Endodermal cell (in vitro differentiated cells): ENCODE measurements around the gene EIPR1. TPM values are rescaled to one million over a fixed set of nuclear protein-coding genes. Genes with fewer than 3 reads are reported as not detected.
A peak's percentile ranks its signal among the peaks of the same experiment; 100 is the strongest.

ENCODE experiments used
- DNase-seq: peaks from one replicate; pipeline ENCODE4 v3.0.0-alpha.2; 2017
- H3K27ac ChIP-seq: 2 replicates; pipeline ENCODE4 v1.5.1; 2013; ENCODE audit warnings: mild to moderate bottlenecking, low read depth, low read length, moderate library complexity
- H3K27me3 ChIP-seq: 2 replicates; pipeline ENCODE4 v1.6.1; 2013; ENCODE audit warnings: mild to moderate bottlenecking, low read length, moderate library complexity; ENCODE audit not compliant: insufficient read depth, control insufficient read depth, poor library complexity, severe bottlenecking
- H3K36me3 ChIP-seq: 2 replicates; pipeline ENCODE4 v1.7.0; 2013; ENCODE audit warnings: mild to moderate bottlenecking, low read length, moderate library complexity; ENCODE audit not compliant: control insufficient read depth, insufficient read depth
- H3K4me1 ChIP-seq: one replicate; pipeline ENCODE4 v1.7.0; 2013; ENCODE audit warnings: low read length; ENCODE audit not compliant: control insufficient read depth, insufficient read depth
- H3K4me3 ChIP-seq: 2 replicates; pipeline ENCODE4 v1.5.1; 2013; ENCODE audit warnings: mild to moderate bottlenecking, low read length, moderate library complexity
- H3K9ac ChIP-seq: 2 replicates; pipeline ENCODE4 v1.6.1; 2013; ENCODE audit warnings: mild to moderate bottlenecking, low read length, moderate library complexity; ENCODE audit not compliant: poor library complexity, severe bottlenecking; ENCODE audit errors: extremely low read depth
- H3K9me3 ChIP-seq: 2 replicates; pipeline ENCODE4 v1.6.1; 2013; ENCODE audit warnings: mild to moderate bottlenecking, low read length, moderate library complexity; ENCODE audit not compliant: control insufficient read depth
- H3K27ac Mint-ChIP-seq: 2 replicates; pipeline ENCODE4 v1.8.0; 2020; ENCODE audit warnings: mixed read lengths
- H3K27me3 Mint-ChIP-seq: 2 replicates; pipeline ENCODE4 v1.8.0; 2021; ENCODE audit warnings: mild to moderate bottlenecking, mixed read lengths; ENCODE audit not compliant: insufficient read depth
- H3K36me3 Mint-ChIP-seq: 2 replicates; pipeline ENCODE4 v1.8.0; 2020; ENCODE audit warnings: low read depth, mixed read lengths
- H3K4me1 Mint-ChIP-seq: 2 replicates; pipeline ENCODE4 v1.8.0; 2020; ENCODE audit warnings: mixed read lengths
- H3K4me3 Mint-ChIP-seq: 2 replicates; pipeline ENCODE4 v1.8.0; 2020; ENCODE audit warnings: mild to moderate bottlenecking, moderate library complexity, mixed read lengths
- H3K9me3 Mint-ChIP-seq: 2 replicates; pipeline ENCODE4 v1.8.0; 2020; ENCODE audit warnings: mild to moderate bottlenecking, mixed read lengths
- WGBS, 2 experiments: methylation state at CpG; one replicate each; pipeline versions ENCODE4 v1.1.5 to v1.1.7; 2013; ENCODE audit warnings: missing lambda C conversion rate in 2 of 2, mixed read lengths in 1 of 2; ENCODE audit not compliant: insufficient coverage in 1 of 2, insufficient read length in 1 of 2; 5-methylcytosine and 5-hydroxymethylcytosine counted together
- total RNA-seq, 2 donors: library from RNA; stranded (reverse); fragmentation: NEBNext Ultra II Directional in 1 of 2; extraction: Animal tissue kit (Norgen Biotek cat#: 25700) in 1 of 2; gene quantifications; 2 replicates in 1 of 2; 3 replicates in 1 of 2; pipeline ENCODE4 v1.2.1, GENCODE V29; 2021
- TF ChIP-seq, protein P1 (sequence below): fragments of 200-600 bp; sonication (generic); conservative IDR thresholded peaks from 2 replicates; pipeline ENCODE4 v1.5.0; 2021; ENCODE audit warnings: antibody characterized with exemption, mild to moderate bottlenecking

EIPR1 gene
- total RNA-seq, 2 donors from 2014 or later = 30.1 to 36.8 TPM

DNA sequence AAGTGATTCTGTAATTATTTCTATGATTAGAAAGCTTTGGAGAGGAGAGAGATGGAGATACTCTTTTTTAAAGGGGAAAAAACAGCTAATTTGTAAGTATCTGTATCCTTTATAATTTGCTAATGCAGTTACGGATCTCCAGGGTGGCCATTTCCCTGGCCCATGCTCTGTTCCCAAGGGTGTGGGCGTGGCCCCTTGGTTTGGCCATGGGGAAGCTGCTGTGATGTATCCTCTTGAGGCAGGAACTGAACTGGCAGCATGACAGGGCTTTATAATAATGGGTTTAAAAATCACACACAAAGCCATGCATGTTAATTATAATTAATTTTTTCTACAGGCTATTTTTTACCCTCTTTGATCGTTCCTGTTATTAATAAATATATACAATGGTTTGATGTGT, 28.9 kb upstream of the EIPR1 start:
- Histone ChIP-seq H3K9ac (no peak overlapping the region), H3K36me3 (peaks cover 54% of the 10 kb centered on the region), H3K4me3 (no peak overlapping the region), H3K9me3 (no peaks in the 10 kb centered on the region), H3K27me3 (no peaks in the 10 kb centered on the region), H3K4me1 (no peaks in the 10 kb centered on the region), H3K27ac (no peak overlapping the region)
- TF ChIP-seq, protein P1, sequence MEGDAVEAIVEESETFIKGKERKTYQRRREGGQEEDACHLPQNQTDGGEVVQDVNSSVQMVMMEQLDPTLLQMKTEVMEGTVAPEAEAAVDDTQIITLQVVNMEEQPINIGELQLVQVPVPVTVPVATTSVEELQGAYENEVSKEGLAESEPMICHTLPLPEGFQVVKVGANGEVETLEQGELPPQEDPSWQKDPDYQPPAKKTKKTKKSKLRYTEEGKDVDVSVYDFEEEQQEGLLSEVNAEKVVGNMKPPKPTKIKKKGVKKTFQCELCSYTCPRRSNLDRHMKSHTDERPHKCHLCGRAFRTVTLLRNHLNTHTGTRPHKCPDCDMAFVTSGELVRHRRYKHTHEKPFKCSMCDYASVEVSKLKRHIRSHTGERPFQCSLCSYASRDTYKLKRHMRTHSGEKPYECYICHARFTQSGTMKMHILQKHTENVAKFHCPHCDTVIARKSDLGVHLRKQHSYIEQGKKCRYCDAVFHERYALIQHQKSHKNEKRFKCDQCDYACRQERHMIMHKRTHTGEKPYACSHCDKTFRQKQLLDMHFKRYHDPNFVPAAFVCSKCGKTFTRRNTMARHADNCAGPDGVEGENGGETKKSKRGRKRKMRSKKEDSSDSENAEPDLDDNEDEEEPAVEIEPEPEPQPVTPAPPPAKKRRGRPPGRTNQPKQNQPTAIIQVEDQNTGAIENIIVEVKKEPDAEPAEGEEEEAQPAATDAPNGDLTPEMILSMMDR = no peak
- Mint-ChIP-seq H3K9me3 (no peaks in the 10 kb centered on the region), H3K27ac (no peak overlapping the region), H3K4me1 (peaks cover 2% of the 10 kb centered on the region), H3K36me3 (peaks cover 57% of the 10 kb centered on the region), H3K27me3 (no peaks in the 10 kb centered on the region), H3K4me3 (no peak overlapping the region)
- WGBS, 2 experiments = 89 to 98% methylated on average over 1 to 3 of the region's 3 CpGs
- DNase-seq = no peak

DNA sequence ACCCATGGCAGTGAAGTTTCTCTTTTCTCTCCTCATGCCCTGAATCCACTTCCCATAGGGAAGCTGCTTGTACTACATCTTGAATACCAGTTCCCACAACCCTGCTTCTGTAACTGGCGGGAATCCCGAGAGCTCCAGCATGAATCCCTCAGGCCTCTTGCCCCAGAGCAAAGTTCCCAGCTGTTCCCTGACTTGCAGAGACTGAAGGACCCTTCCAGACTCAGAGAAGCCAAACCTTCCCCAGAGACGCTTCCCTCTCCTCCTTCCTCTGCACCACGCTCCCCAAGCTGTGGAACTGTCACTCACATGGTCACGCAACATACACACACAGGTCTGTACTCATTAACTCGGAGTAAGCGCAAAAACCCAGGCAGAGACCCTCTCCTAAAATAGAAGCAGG, 28.3 kb upstream of the EIPR1 start:
- TF ChIP-seq, protein P1 = no peak
- H3K27me3 ChIP-seq = no peaks in the 10 kb centered on the region
- H3K4me3 ChIP-seq = no peak overlapping the region
- peaks cover 51% of the 10 kb centered on the region for H3K36me3 ChIP-seq
- Mint-ChIP-seq H3K36me3 (peaks cover 52% of the 10 kb centered on the region), H3K27ac (peak overlapping the region; percentile 62), H3K4me1 (peaks cover 2% of the 10 kb centered on the region), H3K9me3 (no peaks in the 10 kb centered on the region), H3K4me3 (no peak overlapping the region), H3K27me3 (no peaks in the 10 kb centered on the region)
- H3K9me3 ChIP-seq = no peaks in the 10 kb centered on the region
- 91 to 100% methylated on average over 2 to 7 of the region's 7 CpGs for WGBS, 2 experiments
- no peak overlapping the region for H3K27ac ChIP-seq
- H3K9ac ChIP-seq = no peak overlapping the region
- no peaks in the 10 kb centered on the region for H3K4me1 ChIP-seq
- DNase-seq = no peak

DNA sequence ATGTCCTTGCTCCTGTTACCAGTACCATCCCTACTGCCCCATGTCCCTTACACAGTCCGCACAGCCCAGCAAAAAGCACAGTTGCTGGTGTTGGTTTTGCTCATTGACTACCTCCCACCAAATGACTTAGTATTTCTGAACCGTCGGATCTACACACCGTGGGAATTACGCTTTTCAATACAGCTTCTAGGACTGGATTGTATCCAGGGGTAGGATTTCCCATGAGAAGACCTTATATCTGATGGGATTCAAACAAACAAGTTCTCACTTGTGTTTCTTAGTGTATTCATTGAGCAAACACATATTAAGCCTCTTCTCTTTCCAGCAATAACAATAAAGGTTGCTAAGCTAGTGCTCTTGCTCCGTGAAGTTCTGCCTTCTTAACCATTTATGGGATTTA, 27.7 kb upstream of the EIPR1 start:
- H3K9me3 Mint-ChIP-seq = no peaks in the 10 kb centered on the region
- H3K36me3 Mint-ChIP-seq = peaks cover 49% of the 10 kb centered on the region
- H3K4me1 Mint-ChIP-seq = peaks cover 2% of the 10 kb centered on the region
- peak overlapping the region; percentile 80 for H3K27ac Mint-ChIP-seq
- 99 to 100% methylated on average over 4 to 6 of the region's 6 CpGs for WGBS, 2 experiments
- Histone ChIP-seq H3K9me3 (no peaks in the 10 kb centered on the region), H3K9ac (no peak overlapping the region), H3K36me3 (peaks cover 48% of the 10 kb centered on the region), H3K4me3 (no peak overlapping the region), H3K4me1 (no peaks in the 10 kb centered on the region), H3K27ac (no peak overlapping the region), H3K27me3 (no peaks in the 10 kb centered on the region)
- DNase-seq = no peak
- no peak overlapping the region for H3K4me3 Mint-ChIP-seq
- TF ChIP-seq, protein P1 = no peak
- H3K27me3 Mint-ChIP-seq = no peaks in the 10 kb centered on the region
